Limb (tissue), 2 donors: ENCODE measurements around the gene DCLK2.
A peak's percentile ranks its signal among the peaks of the same experiment; 100 is the strongest.

Source experiments
- DNase-seq, 2 donors: peaks; one replicate each; pipeline ENCODE4 v3.0.0-alpha.2; 2016; ENCODE audit errors: extremely low spot score in 2 of 2

DCLK2 gene

DNA sequence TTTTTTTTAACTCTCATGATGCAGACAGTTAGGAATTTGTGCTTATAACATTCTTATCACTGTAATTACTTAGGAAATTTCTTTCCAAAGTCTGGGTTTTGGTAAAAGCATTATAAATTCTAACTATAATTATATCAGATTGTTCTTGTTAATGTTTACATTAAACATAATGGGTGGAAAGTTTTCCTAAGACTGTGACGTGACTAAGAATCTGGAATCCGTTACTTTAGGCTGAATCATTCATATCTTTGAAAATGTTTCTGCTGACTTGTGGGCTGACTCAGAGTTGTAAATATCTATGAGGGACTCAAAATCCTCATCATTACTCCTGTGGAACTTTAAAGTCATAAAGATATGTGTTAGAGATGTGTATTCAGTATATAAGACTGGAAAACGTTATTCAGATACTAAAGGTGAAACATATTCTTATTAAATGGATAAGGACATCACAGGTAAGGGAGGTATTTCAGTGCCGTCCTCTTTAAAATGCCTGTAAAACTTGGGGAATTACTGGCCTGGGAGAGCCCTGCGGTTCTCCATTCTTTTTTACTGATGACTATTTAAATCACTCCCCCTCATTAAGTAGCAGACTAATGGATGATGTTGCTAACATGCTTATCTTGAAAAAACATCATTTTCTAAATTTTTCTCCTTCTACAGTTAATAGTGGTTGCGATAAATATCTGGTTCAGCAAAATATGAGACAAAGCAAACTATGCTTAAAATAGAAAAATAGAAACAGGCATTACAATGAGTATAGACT is 159.0 kb downstream of the DCLK2 start:
- no peak for DNase-seq

DNA sequence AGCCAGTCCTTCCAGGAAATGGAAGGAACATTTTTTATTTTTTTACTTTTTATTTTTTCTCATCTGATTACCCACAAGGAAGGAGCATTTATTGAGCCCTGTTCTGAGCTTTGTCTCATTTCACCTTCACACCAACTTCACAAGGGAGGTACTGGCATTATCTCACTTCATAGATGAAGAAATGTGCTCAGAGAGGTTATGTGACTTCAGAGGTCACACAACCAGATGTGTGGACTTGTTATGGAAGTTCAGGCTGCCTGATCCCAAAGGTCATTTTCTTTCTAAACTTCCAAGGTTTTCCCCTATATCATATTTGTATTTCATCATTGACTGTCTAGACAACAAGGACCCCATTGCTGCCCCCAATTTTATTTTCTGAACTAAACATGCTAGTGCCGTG is 160.3 kb downstream of the DCLK2 start:
- DNase-seq: no peak

DNA sequence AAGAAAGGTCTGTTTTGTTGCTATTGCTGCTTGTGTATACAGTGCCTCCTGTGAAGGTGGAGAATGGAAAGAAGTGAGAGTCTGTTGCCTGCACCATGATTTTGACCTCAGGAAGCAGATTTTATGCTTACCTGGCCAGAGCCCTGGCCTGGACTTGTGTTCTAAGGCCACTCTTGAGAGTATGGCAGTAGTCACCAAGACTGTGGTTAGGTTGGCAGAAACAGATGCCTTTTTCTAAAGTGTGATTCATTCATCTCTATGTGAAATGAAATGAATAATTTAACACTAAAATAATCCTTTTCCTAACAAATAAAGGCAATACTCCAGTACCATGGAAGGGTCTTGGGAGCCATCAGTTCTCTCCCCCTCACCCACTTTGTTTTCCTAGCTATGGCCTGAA is 161.8 kb downstream of the DCLK2 start:
- no peak for DNase-seq

DNA sequence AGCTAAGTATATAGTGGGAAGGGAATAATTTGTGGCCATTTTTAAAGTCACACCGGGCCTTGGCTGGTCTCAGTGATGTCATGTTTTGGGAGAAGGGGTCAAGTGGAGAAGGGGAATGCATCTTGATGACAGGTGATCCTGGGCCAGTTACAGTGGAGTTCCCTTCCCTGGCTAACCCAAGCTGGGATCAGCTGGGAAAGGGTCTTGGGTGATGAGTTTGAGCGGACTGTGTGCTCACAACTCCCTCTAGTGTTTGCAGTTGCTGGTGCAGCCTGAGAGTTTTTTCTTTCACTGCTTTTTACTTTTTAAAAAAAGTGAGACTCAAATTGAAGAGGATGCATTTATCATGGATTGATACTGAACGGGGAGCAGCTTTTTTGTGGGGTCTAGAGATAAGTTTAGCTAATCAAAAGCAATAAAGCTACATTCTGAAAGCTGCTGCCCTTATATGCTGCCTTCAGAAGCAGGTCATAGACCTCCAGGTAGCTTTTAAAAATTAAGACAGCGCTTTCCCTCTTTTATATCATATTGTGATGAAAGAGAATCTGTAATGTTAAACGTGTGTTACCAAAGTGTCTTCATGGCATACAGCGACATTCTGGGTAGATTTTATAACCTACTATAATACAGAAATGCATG is 164.7 kb downstream of the DCLK2 start:
- peak in 1 of 2 donors; percentile 65 for DNase-seq

DNA sequence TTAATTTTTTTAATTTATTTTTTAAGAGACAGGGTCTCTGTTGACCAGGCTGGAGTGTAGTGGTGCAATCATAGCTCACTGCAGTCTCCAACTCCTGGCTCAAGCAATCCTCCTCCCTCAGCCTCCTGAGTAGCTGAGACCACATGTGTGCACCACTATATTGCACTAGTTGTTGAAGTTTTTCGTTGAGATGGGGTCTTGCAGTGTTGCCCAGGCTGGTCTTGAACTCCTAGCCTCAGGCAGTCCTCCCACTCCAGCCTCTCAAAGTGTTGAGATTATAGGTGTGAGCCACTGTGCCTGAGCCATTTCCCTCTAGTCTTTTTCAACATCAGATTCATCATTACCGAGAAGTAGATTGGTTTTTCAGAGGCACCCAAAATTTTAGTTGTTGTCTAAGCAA is 165.7 kb downstream of the DCLK2 start:
- DNase-seq: no peak

DNA sequence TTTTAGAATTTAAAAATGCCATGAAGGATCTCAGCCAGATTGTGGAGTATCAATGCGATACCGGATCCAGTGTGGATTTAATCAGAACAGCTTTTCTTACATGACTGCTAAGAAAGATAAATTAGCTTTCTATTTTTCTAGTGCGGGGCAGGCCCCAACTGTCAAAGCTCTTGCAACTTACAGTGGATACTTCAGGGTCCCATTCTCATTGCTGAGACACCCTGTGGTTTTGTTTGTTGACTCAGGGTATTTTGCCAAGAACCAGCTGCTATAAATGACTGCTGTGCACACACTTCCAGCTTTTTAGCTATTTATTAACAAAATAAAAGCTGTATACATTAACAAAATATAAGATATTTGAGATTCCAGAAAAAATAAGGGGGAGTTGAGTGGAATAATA is 166.4 kb downstream of the DCLK2 start:
- no peak for DNase-seq

DNA sequence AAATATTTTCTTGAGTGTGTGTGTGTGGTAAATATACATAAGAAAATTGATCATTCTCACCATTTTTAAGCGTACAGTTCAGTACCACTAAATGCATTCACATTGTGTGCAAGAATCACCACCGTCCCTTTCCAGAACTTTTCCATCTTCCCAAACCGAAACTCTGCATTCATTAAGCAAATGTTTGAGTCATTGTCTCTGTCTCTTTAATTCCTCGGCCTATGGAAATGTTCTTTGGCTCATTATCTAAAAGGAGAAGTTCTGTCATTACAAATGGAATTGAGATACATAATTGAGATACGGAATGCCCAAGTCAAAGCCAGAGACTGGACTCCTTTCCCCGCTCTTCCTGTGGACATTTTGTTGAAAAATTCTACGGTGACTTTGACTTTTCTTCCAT is 168.9 kb downstream of the DCLK2 start:
- DNase-seq: no peak

DNA sequence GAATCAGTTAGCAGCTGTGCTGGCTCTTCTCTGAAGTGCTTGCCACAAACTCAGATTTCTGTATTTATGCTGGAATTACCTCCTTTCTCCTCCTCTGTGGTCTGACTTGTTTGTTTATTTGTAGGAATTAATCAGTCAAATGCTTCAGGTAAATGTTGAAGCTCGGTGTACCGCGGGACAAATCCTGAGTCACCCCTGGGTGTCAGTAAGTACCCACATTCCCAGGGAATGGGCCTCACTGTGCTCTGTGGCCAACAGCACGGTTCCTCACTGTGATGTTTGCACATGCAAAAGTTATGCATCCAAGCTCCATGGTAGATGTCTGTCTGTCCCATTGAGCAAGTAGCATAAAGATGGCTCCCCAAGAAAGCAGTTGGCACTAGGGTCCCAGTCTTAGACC is 169.9 kb downstream of the DCLK2 start:
- DNase-seq: no peak

DNA sequence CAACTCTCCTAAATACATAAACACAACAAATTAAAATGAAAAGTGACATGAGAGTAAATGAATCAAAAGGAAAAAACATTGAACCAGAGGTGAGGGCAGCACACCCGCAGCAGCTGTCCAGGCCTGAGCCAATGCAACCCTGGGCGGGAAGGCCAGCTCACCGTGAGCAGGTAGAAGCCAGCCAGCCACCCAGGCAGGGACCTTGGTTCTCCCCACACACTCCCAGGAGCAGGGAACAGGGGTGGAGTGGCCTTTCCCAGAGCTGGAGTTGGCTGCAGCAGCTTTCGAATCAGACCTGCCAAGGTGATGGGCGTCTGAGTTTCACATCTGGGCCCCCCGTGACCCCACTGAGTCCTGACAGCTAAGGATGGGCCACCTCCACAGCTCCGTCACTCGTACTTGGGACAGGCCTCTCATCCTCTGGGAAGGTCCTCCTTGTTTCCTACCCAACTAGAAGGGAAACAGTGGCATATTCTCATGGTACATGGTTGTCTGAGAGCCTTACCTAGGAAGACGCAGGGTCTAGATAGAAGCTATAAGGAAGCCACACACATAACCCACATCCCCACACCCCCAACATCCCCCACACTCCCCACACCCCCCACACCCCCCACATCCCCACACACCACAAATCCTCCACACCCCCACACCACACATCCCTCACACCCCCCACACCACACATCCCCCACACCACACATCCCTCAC is 172.2 kb downstream of the DCLK2 start:
- DNase-seq: no peak

DNA sequence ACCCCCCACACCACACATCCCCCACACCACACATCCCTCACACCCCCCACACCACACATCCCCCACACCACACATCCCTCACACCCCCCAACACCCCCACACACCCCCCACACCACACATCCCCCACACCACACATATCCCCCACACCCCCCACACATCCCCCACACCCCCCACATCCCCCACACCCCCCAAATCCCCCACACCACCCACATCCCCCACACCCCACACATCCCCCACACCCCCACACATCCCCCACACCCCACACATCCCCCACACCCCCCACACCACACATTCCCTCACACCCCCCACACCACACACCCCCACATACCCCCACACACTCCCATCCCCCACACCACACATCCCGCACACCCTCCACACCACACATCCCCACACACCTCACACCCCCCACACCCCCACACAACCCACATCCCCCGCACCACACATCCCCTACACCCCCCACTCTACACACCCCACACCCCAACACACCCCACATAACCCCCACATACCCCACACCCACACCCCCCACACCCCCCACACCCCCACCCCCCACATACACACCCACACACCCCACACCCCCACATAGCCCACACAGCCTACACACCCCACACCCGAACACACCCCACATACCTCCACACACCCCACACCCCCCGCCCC is 172.9 kb downstream of the DCLK2 start:
- no peak for DNase-seq

DNA sequence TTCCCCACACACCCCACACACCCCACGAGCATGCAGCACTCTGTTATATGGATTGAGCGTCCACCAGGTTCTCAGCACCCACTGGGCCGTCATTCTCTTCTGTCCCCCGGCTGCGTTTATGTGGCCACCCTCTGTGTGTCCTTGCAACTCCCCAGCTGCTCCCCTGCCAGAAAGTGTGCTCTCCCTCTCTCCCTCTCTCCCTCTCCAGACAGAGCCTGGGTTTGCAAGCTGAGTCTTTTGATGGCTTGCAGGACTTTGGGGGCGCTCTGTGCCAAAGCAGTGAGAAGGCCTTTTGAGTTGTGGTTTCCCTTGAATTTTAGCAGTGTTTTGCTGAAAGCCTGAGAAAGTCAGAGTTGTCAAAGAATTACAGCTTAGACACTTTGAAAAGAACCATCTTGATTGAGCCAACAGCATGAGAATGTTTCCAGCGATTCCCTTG is 173.5 kb downstream of the DCLK2 start:
- DNase-seq: no peak

DNA sequence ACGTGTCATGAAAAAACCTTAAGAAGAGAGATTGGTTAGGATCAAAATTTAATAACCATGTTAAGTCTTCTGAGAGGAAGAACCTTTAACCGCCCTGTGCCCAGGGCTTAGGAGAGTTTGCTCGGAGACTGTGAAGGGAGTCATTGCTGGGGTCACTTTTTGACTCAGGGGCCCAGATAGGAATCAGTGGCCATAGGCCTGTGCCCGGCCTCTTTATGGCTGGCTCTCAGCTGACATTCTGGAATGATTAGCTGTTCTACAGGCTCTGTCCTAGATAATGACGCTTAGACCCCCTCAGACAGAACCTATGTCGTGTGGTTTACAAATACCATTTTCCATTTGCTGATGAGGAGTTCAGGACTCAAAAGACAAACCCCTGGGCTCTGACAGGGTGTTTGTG is 174.1 kb downstream of the DCLK2 start:
- no peak for DNase-seq

DNA sequence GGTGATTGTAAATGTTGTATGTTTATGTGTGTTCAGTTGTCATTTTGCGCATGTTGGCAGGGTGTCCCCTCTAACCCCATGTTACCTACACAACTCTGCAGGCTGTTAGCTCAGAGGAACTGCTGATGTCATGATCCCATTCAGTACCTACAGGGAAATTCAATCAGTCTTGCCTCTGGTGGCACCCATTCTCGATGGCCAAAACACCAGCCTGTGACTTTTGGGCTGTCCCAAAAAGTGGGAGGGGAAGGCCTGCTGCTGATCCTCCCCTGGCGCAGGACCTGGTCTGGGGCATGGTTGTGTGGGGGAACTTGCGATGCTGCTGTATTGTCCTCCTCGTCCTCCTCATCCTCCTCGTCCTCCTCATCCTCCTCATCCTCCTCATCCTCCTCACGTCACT is 174.5 kb downstream of the DCLK2 start:
- DNase-seq: no peak

DNA sequence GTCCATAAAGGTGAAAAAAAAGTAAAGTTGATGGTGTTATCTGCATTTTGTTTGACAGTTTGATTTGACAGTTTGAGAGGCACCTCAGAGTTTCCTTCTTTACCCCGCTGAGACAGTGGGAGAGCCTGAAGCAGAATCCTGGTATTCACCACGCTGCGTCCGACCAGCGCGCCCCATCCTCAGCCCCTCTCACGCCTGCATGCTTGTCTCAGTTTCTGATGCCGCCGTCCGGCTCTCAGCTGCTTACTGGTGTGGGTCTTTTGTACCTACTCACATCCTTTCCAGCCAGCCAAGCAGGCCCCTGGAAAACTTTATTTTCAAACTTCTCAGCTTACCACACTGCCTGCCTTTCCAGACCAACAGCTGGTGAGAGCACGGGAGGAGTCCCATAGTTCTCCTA is 175.2 kb downstream of the DCLK2 start:
- DNase-seq: no peak

DNA sequence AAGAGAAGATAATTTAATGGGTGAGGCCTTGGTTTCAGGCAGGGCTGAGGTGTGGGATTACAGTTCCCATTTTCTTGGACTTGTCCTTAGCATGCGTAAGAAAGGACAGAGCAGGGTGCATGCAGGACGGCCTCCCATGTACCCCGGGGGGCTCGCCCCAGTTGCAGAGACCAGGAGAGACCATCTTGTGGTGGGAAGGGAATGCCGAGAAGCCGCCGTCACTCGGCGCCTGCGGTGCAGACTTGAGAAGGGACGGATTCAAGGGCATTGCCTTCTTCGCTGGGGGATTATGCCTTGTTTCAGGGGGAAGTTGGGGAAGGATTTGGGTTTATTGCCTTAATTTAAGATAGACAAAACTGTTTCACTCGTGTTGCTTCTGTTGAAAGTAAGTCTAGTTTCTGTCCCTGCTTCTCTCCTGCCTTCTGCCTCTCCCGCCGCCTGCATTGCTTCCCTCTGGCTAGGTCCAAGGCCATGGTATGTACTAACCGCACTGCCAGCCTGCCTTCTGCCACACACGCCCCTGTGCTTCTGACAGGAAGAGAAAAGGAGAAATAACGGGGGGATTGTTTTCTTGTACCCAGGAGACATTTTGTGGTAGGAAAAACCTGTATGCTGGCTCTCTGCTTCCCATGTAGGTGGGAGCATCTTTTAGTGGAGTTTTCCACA is 175.9 kb downstream of the DCLK2 start:
- no peak for DNase-seq

DNA sequence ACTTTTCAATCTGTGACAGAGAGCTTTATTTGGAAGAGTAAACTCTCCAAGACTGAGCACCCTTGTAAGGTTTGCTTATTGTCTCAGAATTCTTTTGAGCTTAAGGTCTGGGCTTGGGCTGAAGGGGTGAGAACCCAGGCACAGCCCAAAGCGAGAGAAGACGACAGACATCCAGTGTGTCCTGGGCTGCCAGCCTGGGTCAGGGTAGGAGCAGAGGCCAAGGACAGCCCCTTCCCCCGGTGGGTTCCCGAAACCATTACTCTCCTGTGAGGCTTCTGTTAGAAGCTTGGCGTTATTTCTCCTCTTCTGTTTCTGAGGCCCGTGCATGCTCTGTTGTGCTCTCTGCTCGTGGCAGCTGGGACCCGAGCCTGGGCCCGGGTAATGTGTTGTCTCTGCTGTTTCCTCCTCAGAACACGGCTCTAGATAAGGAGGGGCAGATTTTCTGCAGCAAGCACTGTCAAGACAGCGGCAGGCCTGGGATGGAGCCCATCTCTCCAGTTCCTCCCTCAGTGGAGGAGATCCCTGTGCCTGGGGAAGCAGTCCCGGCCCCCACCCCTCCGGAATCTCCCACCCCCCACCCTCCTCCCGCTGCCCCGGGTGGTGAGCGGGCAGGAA is 177.5 kb downstream of the DCLK2 start:
- DNase-seq: no peak

DNA sequence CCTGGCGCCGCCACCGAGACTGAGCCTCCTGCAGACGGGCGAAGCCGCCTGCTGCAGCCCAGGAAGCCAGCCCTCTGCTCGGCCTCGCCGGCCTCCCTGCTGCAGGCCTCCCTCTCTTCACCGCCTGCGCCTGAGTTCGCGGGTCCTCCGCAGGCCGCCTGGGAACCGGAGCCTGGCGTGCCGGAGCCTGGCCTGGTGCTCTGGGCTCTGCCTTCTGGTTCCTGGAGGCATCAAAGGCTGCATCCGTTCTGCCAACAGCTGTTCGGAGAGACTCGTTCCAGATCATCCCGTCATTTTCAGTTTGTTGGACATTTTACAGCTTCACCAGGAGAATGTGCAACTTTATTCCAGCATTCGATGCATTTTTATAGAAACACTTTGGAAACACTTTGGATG is 178.0 kb downstream of the DCLK2 start:
- DNase-seq: no peak

DNA sequence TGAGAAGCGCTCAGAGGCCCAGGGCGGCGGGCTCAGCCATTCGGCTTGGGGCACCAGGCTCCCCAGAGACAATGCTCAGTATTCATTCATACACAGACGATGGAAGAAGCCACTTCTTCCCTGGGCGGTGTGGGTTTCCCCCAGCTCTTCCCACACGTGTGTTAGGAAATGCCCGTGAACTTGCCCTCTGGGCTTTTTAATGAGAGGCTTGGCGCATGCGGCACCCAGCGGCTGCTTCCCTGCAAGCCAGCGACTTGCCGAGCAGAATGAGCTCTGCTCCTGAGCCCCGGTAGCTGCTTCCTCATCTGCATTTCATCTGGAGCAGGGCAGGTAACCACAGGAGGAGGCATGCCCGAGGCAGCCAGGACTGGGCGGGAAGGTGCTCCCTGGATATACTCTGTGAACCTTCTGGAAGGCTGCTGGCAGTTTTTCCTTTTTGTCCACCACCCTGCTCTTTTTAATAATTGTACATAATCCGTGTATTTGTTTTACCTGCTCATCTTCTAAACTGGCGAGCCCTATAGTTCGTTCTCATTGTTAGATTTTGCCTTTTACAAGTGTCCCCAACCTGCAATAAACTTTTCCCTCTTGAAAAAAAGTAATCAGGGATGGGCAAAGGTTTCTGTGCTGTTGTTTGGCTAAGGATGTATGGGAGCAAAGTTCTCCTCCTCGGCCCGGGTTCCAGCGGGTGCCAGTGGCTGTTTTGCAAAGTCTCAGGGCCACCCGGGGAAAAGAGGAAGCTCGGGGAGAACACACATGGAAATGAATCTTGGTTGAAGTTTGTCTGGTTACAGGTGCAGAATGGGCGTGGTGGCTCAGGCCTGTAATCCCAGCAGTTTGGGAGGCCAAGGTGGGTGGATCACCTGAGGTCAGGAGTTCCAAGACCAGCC is 178.8 kb downstream of the DCLK2 start:
- DNase-seq: no peak

DNA sequence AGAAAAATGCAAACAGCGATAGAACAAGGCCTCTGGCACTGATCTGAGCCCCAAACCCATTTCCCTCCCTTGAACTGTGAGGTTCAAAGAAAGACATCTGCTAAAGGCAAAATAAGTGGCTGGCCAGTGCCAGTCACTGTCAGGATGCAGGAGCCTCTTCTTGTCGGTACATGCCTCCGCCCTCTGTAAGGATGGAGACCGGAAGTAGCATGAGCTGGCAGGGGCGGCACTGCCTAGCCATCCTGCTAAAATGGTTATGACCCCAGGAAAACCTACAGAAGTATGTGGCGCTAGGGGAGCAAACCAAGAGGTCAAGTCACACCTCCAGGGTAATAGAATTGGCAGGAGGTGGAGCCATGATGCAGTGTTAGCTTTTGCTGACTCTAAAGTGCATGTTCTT is 180.3 kb downstream of the DCLK2 start:
- DNase-seq: no peak

DNA sequence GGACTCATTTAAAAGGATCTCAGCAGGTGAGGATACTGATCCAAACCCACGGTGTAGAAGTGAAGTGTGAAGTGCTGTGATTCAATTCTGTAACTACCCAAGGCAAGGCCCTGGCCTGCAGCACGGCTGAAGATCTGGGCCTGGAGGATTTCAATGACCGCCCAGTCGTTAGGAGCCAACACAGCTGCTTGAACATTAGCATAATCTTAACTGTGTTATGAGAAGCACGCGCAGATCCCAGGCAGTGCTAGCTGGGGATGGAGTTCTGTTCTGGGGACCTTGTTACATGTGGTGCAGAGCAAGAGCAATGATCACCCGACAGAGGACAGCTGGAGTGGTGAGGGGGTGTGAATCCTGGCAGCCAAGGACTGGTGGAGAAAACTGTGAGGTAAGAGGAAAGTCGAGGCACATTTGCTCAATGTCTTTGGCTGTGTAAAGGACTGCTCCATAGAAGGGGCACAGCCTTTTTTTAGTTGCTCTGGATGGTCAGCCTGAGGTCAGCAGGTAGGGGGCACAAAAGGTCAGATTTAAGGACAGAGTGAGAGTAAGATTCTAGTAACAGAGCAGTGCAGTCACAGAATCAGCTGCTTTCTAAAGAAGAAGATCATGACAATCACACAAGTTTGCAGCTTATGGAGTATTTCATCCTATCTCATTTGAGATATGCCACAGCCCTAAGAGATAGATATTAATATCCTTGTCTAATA is 181.8 kb downstream of the DCLK2 start:
- no peak for DNase-seq
